NCI-H1694 (cell line): Measurements from ENCODE around the gene EBF3.

Source experiments
- DNase-seq: peaks from one replicate; lab custom pipeline; 2025; lab: John Stamatoyannopoulos, UW

The EBF3 gene

DNA sequence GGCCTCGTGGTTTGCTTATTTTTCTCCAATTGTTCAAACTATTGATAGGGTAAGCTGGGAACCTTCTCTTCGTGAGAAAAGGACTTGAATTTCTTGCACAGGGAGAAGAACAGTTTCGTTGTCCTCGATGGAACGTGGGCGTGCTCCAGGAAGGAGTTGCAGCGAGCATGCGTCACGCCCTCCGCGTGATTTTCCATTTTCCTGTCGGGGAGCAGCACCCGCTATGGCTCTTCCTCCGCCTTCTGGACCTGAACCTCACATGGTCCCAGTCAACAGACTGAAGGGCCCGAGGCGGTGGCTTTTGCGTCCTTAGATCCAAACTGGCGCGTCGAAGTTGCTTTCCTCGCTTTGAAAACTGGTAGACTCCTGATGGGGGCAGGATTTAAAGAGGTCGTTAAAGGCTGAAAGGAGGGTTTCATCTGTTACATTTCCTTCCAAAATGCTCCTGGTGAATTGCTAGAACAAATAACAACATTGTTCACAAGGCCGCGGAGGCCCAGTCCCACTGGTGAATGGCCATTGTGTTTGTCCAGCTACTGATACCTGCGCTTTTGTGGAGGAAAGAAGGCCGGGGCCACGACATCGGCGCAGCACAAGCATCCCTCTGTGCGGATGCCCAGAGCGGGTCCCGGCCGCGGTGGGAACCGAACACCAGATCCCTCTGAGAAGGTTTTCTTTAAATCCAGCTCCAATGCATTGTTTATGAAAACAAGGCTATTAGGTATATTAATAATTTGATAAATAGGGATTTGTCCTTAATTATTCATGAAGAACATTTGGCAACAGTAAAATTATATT is 75.9 kb downstream of the EBF3 start:
- no peak for DNase-seq

DNA sequence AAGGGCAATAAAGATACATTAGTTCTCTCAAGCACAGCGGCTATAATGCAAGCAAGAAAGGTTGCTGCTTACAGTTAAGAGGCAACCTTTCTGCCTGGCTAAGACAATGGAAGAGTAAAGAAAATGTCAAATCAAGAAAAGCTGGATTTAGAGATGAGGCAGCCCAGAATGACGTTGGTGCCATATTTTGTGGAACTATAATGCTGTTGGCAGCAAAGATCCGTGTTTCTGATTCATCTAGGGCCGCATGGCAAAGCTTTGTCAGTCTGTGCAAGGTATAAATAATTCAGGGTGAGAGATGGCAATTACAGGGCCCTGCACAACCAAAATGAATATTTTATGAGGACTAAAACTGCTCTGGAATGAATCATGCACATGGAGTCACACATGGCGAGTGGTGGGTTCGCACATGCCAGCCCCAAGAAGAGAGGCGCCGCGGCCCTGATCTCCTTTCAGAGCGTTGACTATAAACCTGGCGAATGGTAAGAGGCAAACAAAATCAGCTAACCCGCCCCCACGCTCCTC is 76.6 kb downstream of the EBF3 start:
- DNase-seq = no peak

DNA sequence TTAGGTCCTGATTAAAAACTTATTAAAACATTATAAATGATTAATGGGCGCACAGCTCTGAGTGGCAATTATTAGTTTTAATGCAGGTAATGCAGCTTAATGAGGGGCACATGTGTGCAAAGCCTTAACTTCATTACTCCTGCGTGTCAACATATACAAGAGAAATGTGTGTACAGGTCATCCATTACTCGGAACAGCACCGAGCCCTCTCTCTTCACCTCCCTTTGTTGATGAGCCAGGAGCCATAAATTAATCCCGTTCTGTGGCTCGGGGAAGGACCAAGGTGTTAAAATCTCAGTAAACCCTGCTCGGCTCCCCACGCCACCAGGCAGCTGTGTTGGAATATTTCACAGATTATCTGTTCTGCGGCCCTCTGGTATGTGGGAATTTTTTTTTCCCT is 77.8 kb downstream of the EBF3 start:
- DNase-seq = no peak

DNA sequence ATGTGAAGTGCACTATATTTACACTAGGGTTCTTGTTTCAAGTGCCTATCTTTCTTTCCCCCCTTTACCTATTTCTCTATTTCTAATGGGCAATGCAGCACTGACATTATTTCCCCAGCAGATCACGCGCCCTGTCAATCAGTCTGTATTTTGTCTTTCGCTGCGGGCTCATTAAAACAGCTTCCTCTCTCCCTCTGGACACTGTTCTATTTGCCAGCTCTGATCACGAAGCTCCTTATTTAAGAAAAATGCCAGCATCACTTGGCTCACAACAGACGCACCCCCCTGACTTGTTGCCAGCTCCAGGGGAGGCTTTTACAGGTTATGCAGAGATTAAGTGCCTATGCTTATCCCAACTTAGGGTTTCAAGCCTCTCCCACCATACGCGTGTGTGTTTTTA is 78.5 kb downstream of the EBF3 start:
- no peak for DNase-seq

DNA sequence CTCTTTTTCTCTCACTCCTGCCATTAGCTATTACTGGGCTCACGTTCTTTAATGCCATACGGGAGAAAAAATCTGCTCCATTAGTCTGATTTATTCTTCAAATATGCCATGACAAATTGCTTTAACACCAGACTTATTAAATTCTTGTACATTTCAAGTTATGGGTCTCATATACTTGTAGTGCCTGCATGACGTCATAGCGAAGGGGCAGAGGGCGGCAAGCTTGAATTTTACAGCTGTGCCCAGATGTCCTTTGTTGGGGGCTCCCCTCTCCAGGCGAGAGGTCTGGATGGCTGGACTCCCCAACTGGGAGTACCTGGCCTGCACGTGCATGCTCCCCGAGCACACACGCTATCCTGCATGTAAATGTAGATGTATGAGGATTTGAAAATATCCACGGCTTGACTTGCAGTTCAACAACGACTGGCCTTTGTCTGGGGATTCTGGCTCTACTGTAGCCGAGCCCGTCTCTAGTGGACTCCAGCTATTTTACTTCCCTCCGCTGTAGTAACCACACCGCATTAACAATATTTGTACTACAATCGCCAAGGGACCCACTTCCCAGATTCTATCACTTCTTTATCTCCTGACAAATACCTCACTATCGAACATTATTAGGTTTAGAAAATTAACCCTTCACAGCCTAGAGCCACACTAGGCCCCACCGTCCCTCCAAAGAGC is 79.5 kb downstream of the EBF3 start:
- DNase-seq = no peak

DNA sequence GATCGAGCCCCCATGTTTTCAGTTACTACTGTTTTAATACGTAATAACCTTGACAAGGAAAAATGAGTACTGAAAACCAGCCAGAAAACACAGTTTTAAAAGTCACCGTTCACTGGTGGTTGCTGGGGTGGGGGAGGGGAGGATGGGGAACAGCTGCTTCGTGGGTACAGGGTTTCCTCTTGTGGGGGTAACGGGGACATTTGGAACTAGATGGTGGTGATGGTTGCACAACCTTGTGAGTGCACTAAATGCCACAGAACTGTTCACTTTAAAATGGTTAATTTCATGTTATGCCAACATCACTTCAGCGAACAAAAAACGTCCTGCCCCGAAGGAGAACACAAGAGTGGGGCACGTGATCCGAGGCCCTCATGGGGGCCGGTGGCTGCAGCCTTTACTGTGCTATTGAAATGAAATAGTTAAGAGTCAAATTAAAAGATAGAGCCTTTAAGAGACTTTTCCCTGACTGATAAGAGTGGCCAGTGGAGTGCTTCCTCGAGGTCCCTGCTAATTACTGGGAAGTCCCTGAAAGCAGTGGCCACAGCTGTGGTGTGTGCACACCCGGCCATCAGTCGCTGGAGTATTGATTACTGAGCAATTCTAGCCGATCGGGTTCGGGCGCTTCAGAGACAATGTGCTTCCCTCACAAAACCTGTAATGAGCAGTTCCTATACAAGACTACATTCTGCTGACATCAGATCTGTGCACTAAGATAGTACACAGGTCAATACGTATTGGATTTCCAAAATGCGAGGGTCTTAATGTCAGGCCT is 80.3 kb downstream of the EBF3 start:
- DNase-seq = no peak

DNA sequence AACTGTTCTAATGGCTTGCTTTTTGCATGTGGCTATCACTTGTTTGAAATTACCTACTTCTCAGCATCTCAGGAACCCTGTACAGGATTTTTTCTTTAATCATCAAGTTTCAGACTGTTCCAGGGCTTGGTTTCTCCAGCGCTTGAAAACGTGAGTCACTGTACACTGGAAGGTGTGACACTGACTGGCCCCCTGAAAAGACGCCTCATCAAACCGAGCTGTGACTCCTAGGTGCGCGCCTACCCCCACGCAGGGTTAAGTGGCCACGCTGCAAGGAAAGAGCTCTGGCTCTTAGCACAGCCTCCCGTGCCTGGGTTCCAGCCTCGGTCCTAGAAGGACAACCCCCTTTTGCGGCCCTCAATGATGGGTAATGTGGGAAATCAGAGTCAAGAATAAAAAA is 81.0 kb downstream of the EBF3 start:
- no peak for DNase-seq

DNA sequence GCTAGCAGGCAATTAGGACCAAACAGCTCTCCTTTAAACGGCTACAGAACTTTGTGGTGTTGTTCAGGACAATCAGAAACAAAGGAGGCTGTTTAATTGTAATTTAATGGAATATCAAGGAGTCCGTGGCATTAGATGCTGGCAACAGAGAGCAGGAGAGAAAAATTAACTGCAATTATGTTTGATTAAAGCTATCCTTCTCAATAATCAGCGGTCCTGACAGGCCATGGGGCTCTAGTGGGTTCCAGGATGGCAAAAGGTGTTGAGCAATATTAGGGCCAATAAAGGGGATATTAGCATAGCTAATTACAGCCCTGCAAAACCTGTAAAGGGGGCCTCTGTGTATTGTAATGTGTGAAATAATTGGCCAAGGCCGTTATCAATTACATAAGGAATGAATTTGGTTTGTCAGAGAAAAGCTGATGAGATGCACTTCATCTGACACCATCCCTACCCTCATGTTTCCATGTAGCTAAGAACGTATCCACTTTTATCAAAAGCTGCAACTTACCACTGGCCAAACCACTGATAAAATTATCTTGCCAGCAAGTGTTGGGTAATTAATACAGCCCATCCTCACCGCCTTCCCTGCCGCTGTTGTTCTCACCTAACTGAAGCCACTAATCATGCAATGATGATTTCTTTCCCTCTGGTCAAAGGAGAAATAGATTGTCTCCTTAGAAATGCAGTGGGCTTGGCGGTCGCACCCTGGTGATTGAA is 81.6 kb downstream of the EBF3 start:
- DNase-seq = no peak

DNA sequence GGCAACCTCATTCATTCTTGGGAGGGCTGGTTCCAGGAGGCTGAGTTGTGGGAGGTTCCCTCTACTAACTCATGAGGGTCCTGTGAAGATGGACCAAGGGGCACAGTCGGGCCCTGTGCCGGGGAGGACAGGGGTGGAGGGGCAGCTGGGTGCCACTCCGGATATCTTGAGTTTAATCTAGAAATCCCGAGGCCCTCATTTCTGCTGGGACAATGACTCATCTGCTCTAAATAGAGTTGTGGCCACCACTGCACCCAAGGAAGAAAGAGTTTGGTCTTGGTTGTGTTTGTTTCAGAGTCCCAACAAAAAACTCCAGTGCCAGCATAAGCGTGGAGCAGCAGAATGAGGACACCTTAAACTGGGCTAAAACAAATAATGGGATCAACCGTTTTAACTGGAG is 82.4 kb downstream of the EBF3 start:
- no peak for DNase-seq

DNA sequence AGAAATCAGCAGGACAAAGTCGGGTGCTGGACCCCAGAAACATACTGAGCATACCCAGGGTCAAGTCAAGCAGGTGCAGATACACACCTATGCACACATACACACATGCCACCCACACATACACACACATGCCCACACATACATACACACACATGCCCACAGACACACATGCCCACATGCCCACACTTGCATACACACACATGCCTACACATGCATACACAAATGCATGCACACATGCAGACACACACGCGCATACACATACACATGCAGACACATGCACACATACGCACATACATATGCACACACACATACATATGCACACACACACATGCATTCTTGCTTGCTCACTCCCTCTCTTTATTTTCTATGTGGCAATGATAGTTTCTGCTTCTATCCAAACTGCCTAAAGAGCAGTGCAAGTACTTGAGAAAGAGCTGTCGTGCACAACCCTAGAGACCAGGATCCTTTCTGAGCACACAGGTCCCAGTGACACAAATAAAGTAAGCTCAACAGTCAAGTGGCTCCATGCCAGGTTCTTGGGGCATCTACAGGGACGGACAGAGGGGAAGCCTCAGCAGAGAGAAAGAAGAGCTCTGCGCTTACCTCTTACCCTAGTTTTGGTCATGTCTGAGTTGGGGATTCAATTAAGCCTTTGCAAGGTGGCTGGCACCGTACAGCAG is 83.7 kb downstream of the EBF3 start:
- no peak for DNase-seq

DNA sequence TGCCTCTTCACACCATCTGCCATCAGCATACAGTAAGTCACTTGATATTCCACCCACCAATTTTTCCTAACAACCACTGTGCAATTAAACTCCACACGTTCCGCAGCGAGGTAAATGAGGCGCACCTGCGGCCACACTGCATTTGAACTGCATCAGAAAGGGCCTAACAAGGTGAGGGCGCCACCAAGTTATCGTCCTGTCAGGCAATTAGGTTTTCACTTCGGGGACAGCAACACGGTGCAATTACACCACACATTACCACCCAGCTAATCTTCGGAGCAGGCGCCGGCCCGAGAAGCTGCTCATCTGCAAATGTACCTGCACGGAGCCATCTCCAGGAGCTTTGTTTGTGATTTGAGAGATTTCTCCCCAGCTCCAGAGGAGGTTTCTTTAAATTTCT is 84.4 kb downstream of the EBF3 start:
- DNase-seq = no peak

DNA sequence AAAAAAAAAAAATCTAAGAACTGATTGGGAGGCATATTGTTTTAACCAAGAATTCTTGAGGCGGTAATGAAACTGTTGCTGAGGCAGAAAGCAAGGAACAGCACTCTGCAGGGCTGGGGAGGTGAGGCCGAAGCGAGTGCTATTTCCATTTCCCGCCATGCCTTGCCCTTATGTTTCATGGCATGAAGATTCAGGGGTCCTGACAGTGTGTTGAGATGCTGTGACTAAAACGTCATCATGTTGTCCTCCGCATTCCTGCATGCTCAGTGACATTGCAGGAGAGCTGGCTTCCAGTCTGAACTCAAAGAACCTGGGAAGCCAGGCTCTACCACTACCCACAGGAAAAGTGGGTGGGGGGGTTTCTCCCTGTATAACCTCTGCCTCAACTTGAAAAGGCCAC is 85.2 kb downstream of the EBF3 start:
- DNase-seq = no peak

DNA sequence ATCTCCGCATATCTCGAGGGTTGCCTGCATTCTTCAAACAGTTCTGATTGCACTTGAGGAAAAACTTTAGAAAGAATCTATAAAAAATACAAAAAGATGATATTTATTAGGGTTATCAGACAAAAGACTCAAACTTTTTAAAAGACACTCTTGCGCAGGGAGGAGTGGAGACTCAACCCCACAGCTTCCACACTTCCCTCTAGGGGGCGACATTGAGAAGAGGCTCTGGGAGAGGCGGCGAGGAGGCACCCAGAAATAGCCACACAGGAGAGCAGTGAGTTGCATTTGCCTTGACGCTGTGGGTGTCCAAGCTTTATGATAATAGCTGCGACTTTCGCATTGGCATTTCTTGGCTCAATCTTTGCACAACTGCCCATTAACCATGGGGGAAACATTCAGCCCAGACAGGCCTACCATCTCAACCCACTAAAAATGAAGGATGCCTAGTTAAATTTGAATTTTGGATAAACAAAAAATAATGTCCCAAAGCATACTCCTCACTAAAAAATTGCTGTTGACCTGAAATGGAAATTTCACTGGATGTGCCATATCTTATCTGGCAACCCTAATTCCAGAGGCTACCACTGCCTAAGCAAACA is 86.2 kb downstream of the EBF3 start:
- no peak for DNase-seq

DNA sequence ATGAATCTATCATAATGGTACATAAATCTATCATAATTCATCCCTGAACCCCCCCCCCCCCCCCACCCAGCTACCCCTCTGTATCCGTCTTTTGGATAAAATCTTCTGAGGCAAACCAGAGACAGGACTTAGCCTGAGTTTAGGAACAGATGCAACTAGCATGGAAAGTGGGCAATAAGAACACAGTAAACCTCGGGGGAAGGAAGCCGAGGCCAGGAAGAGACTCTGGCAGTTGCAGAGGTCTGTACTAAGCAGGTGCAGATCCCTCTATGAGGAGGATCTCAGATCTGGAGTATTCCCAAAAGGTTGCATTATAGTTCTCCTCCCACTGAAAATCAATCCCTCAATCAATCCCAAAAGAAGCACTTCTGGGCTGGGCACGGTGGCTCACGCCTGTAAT is 87.2 kb downstream of the EBF3 start:
- no peak for DNase-seq

DNA sequence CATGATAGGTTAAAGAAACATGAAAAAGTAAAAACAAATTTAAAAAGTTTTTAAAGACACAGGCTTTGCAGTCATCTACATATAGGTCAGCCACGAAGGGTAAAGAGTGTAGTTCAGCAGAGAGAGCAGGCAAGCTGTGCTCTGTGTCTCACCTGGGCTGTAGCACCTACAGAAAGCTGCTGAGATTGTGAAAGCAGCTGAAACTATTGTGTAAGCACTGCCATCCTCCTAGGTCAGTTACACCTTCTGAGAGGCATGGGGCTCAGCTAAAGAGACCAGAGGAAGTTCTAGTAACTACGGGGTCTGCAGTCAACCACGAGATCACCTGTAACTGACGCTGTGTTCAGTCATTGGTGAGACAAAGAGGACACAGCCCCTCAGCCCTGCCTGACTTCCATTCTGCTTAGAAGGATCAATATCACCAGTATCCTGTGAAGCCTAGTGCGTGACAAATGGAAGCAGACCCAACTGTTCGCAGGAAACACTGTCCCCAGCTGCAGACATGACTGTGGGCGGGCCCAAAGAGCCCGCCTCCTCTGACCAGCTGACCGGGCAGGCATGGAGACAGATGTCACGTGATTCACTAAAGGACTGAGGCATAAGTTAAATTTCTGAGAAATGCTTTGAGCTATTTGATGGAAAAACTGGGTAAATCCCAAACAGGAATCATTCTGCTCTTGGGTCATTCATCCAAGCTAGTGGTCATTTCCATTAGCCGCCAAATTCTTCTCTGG is 87.9 kb downstream of the EBF3 start:
- DNase-seq = no peak

DNA sequence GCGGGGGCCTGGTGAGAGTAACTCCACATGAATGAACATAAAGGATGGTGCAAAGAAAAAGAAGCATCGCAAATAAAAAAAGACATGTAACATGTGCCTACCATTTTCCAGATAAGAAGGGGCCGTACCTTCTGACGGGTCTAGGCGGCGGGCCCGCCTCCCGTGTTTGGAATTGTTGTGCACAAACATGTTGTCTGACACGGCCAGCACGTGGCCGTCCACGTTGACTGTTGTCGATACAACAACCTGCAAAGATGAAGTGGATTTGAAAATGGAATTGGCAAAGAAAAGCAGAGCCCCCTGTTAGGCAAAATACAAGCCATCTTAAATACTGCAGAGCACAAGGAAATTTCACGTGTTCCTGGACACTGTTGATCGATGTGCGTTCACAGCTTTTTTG is 90.7 kb downstream of the EBF3 start:
- DNase-seq = no peak

DNA sequence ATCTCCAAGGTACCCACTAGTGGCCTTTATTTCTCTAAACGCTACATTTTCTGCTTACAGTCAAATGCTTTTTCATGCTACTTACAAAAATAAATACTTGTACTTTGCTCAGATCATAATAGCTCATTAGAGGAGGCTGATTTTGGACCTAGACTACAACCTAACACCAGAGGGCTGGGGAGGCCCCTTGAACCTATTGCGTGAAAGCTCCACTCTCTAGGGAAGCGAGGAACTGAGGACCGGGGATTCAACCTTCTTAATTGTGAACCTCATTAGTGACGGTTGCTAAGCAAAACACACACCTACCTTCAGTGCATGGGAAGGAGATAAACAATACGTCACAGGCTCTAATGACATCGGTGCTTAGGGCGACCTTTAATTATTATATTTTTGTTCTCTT is 92.1 kb downstream of the EBF3 start:
- DNase-seq = no peak

DNA sequence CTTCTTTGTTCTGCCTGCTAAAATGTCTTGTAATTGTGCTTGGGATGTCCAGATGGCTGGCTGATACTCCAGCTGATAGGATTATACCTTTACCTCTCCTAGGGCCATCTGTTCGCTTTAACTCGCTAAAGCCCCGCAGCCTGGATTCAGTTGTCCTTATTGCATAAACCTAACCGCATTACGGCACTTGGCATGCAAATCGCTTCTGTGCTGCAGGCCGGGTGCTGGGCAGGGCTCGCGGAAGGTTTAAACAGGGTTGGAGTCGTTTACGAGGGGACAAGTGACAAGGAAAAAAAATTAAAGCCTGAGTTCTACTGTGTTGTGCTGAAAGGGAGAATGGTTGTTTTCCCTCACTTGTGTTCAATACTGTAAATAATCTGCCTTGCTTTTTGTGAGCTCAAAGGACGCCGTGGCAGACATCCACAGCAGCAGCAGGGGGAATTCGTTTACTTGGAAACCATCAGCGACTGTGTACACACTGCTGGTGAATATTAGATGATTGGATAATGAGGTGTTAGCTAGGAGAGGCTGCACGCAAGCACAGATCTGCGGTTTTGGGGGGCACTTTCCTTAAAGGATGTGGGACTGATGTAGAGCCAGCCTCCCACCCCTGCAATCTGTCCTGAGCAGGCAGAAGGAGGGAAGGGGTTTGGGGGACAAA is 93.0 kb downstream of the EBF3 start:
- DNase-seq = peak; percentile 75

DNA sequence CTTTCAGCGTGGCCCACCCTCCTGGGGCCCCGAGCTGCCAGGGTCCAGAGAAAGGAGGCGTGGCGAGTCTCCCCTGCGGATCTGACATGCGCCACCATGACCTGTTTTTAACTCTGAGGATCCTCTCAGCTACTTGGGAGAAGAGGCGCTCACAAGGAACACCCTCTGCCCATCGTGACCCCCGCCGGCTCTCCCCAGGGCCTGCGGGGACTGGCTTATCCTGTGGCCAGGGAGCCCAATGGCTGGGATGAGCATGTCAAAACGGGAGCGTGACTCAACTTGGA is 93.7 kb downstream of the EBF3 start:
- no peak for DNase-seq
